Stimulated activated CD4-positive, alpha-beta T cell treated with anti-CD3 and anti-CD28 coated beads, Interleukin-12 subunit alpha, Interleukin-12 subunit beta, amount 100 ng/mL, for 24 hours (primary cell): Measurements from ENCODE around the gene TPSD1.
"Not testable (repeated sequence)": the region's sequence is repeated elsewhere in the genome, so short reads cannot be mapped to it uniquely, and the experiment has no call there.

Source experiments
- DNase-seq, 2 experiments: peaks; one replicate each; pipeline ENCODE4 v3.0.0-alpha.2; 2020; ENCODE audit warnings: low read depth in 2 of 2

Gene TPSD1

DNA sequence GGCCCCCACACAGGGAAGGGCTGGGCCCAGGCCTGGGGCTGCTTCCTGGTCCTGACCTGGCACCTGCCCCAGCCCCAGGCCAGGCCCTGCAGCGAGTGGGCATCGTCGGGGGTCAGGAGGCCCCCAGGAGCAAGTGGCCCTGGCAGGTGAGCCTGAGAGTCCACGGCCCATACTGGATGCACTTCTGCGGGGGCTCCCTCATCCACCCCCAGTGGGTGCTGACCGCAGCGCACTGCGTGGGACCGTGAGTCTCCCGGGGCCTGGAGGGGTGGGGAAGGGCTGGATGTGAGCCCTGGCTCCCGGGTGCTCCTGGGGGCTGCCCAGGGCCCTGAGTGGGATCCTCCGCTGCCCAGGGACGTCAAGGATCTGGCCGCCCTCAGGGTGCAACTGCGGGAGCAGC is 14.8 kb upstream of the TPSD1 start:
- DNase-seq = not testable (repeated sequence)

DNA sequence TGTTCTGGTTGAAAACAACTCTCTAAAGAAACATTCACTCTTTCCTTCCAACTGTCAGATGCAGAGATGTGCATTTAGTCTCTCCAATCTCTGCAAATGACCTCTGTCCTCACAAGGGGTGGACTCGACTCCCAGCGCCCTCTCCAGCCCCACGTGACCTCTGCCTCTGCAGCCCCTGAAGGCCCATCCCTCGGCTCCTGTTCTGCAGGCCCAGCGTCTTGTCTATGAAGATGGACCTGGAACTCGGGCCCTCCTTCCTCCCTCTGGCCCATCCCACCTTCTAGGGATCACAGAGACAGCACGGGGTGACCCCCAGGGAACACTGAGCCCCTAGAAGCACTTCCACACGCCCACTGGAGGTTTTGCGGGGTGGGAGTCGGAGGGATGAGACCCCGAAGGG is 12.5 kb upstream of the TPSD1 start:
- DNase-seq = not testable (repeated sequence)

DNA sequence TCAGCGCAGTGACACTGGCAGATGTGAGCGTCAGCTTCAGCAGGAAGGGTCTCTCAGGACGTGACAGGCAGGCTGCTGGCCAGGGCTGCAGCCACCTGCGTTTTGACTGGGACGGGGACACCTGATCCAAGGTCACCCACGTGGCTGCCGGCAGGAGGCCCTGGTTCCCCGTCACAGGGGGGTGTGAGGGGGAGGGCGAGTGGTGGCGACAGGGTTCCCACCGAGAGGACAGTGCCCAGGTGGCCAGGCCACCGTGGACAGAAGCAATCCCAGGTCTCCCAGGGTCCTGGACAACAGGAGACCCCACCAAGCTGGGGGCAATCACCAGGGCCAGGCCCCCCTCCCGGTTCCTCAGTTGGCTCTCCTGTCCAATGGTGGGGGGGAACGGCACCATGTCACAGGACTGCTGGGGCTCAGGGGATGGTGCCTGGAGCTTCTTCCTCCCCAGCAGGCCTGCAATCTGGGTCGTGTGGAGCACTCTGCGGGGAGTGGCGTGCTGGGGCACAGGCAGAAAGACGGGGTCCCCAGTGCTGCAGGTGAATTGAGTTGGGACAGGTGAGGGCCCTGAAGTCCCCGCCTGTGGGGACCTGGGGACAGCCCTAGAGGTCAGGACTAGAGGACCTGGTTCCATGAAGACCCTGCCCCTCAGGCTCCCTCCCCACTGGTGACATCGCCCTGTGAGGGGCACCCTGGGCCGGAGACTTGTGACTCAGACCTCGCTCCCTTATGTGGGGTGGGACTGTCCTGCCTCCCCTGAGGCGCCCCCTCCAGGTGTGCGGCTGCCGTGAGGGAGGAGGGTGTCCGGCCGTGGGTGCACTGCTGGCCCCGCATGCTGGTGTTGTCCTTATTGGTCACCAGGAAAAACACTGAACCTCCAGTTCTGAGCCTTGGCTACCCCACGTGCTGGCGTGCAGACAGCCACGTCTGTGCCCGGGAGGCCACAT is 11.7 kb upstream of the TPSD1 start:
- DNase-seq = not testable (repeated sequence)

- DNase-seq = no peak
Measured at GRCh38 chr16:1244881-1245280, 11.0 kb upstream of the TPSD1 start.

GRCh38 chr16:1245452-1246020 is 10.3 kb upstream of the TPSD1 start:
- DNase-seq = no peak

DNA sequence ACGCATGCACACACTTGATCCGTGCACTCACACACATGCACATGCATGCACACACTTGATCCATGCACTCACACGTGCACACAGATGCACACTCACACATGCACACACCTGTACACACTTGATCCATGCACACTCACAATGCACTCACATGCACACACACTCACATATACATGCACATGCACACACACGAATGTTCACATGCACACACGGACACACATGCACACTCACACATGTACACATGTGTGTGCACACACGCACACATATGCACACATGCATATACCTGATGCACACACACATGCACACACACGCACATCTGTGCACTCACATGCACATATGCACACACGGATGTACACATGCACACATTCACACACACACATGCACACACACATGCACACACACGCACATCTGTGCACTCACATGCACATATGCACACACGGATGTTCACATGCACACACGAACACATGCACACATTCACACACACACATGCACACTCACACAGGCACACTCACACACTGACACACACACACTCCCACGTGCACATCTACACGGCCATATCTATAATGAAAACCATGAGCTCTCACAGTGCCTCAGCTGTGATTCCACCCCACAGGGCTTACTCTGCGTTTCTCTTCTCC is 7.8 kb upstream of the TPSD1 start:
- DNase-seq = not testable (repeated sequence)

DNA sequence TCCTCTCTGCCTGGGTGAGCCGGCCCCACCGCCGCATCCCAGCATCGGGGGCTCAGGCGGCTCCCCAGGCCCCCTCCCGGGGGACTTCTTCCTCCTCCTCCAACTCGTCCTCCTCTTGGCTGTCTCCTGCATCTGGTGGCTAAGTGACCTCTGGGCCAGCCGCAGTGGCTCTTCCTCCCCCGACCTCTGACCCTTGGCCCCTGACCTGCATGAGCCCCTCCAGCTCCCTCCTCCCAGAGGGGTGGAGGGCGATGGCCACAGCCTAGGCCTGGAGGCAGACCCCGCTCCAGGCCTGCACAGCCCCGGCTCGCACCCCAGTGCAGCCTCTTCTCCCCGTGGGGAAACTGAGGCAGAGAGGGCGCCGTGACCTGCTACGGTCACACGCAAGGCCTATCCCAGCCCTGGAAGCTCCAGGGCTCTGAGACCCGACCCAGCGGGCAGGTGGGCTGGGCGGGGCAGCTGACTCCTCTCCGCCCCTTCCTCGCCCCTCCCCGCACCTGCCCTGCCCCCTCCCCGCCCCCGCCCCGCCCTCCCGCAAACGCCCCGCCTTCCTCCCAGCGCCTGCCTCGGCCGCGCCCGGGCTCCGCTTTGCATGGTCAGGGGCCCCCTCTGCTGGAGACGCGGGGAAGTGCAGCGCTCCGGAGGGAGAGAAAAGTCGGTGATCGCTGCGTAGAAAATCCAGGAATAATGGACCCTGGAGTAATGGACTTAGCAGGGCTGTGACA is 6.7 kb upstream of the TPSD1 start:
- not testable (repeated sequence) for DNase-seq

DNA sequence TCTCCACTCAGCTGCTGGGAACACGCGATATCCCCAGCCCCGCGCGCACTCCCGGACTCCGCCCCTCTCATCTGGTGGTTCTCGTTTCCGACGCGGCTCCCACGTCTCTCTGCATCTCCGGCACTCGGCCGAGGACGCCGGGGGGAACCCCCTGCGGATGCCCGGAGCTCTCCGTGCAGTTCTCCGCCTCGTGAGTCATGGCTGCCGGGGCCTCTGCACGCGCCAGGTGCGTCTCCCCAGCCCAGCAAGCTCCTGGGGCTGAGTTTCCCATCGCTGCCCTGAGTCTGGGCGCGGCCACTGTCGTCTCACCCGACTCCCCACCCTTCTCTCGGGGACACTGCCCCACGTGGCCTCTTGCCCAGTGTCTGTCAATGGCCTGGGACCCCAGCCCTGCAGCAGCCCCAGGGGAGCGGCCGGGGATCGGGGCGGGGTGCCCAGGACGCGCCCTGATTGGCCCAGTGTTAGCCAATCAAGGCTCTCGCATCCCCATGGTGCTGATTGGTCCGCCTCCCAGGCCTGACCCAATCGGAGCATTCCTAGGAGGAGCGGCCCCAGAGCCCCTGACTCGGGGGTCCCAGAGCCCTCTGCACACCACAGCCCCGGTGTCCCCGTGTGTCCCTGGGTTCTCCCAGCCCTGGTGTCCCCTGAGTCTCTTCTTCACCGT is 2.0 kb upstream of the TPSD1 start:
- not testable (repeated sequence) for DNase-seq

GRCh38 chr16:1254821-1255220 is 1.0 kb upstream of the TPSD1 start:
- DNase-seq = not testable (repeated sequence)

DNA sequence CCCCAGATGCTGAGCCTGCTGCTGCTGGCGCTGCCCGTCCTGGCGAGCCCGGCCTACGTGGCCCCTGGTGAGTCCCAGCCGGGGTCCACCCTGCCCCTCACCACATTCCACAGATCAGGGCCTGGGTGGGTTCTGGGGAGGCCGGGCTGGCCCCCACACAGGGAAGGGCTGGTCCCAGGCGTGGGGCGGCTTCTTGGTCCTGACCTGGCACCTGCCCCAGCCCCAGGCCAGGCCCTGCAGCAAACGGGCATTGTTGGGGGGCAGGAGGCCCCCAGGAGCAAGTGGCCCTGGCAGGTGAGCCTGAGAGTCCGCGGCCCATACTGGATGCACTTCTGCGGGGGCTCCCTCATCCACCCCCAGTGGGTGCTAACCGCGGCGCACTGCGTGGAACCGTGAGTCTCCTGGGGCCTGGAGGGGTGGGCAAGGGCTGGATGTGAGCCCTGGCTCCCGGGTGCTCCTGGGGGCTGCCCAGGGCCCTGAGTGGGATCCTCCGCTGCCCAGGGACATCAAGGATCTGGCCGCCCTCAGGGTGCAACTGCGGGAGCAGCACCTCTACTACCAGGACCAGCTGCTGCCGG is 516 bp downstream of the TPSD1 start:
- not testable (repeated sequence) for DNase-seq

DNA sequence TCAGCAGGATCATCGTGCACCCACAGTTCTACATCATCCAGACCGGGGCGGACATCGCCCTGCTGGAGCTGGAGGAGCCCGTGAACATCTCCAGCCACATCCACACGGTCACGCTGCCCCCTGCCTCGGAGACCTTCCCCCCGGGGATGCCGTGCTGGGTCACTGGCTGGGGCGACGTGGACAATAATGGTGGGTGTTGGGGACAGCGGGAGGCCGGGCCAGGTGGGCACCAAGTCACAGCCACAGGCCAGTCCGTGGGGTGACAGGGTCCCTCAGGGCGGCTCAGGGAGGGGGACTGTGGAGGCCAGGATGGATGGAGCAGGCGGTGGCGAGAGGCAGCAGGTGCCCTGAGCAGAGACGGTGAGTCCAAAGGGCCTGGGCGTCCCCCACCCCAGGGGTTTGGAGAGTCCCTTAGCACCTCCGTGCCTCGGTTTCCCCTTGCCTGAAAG is 1.0 kb downstream of the TPSD1 start:
- no peak for DNase-seq

GRCh38 chr16:1257561-1258224 is 1.8 kb downstream of the TPSD1 start:
- no peak for DNase-seq

GRCh38 chr16:1258225-1258600 is 2.3 kb downstream of the TPSD1 start:
- DNase-seq = no peak

- no peak for DNase-seq
Measured at GRCh38 chr16:1258906-1259759, 3.3 kb downstream of the TPSD1 start.

DNA sequence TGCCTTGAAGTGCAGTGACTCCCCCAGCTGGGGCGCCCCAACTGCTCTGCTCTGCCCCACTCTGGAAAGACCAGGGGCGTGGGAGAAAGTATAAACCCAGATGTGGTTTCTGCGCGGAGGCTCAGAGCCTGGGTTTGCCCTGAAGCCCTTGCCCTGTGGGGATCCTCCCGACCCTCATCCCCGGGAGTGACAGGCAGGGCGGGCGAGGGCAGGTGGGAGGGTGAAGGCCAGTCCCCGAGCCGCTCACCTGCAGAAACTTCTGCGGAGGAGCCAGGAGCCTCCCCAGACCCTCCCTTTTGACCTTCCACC is 3.8 kb downstream of the TPSD1 start:
- no peak for DNase-seq

DNA sequence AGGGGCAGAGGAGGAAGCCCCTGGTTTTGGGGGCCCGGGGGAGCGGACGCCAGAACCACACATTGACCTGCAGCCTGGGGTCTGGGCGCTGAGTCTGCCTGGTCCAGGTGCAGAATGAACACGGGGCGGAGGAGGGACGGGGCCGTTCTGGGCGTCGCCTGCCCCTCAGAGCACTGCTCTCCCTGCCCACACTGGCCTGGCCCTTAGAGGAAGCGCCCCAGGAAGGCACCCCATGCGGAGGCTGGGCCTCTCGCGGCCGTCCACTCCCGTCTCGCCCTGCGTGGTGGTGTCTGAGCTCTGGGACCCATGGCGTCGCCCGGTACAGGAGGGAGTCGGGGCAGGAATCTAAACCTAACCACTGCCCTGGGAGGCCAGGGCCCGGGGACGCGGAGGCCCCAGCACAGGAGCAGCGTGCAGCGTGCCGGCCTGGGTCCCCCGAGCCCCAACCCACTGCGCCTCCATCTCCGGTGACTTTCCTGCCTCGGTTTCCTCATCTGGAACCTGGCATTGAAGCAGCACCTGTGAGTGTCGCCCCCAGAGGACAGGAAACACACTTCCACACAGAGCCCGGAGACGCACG is 4.3 kb downstream of the TPSD1 start:
- DNase-seq = no peak

- no peak for DNase-seq
Measured at GRCh38 chr16:1261131-1261892, 5.4 kb downstream of the TPSD1 start.

DNA sequence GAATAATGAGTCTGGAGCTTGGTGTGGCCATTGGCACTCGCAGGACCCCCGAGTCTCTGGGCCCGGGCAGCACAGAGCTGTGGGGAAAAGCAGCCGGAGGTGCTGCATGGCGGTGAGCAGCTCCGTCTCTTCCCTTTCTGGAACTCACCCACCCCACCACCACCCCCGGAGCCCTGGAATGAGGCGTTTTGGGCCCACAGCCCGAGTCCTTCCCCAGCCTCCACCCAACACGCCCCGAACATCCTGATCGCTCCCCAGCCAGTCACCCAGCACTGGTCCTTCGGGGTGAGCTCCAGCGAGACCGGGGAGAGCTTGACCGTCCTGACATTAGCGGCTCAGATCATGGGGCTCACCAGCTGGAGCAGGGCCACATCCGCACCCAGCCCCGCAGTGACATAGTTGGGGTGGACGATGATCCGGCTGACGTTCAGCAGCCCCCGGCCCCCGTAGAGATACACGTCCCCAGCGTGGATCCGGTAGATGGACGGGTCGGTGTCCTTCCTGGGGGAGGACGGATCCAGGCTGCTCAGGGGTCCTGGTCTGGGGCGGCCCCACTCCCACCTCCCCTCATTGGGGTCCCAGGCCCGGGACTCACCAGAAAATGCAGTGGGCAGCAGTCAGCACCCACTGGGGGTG is 6.5 kb downstream of the TPSD1 start:
- no peak for DNase-seq
